GM19328 (cell line): ENCODE results near the gene ODF2L.
"Not testable (repeated sequence)": the region's sequence is repeated elsewhere in the genome, so short reads cannot be mapped to it uniquely, and the experiment has no call there.

Source experiments
- ATAC-seq: cut with Tn5 transposase; IDR thresholded peaks from one replicate; pipeline ENCODE4 v1.9.1; 2021; ENCODE audit warnings: mild to moderate bottlenecking, moderate library complexity; ENCODE audit not compliant: unreplicated experiment

Gene ODF2L

DNA sequence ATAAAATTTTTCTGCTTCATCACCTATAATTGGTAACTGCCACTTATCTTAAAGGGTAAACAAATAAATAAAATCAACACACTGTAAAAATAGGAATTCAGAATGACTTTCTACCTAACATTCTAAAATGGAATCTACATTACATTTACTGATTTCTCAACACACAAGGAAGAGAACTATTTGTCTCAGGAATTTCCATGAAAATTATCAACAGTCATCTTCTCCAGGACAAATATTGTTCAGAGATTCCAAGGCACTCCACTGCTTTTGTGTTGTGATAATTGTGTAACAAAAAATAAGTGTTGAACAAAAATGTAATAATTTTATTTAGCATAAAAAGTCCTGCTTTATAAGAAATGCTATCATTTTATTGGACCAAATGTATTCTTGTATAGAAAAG lies 7.3 kb downstream of the ODF2L start:
- no peak for ATAC-seq

DNA sequence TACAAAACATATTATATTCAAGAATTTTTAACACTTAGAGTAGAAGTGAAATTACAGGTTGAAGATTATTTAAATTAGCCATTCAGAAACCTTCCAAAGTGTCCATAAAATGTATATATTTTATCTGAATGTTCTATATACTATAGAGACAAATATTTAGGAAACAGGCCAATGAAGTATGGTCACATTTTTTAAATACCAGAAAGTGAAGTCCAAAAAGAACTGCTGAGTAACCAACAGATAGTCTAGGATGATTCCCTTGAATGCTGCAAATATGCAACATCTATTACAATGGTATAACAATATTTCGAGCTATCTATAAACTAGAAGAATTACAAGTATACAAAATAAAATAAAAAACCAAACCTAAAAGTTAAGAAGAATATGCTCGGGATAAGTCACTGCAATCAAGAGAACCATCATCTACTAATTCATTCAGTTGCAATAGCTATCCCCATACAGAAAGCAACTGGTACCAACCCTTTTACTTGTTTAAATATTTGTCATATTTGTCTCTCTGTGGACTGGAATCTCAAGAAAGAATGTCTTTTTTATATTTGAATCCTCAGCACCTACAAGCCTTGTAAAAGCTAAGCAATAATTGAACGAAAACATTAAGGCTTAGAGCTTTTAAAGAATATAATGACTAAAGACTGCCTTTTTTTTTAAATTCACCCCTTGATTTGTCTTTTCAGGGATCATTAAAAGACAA lies 8.1 kb downstream of the ODF2L start:
- no peak for ATAC-seq

DNA sequence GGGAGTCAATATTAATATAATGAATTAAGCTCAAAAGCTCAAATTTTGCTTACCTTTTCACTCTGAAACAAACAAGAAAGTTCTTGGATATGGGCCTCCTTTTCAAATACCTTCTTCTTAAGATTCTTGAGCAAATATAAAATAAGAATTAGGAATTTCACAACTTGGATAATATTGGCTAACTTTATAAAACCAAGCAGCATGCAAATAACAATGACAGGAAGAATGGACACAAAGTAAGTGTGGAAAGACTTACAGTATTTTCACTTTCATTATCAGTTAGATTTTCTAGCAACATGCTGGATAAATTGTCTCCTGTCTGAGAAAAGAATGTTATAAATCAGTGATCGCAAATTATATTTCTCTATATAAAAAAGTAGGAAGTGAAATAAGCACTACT lies 13.2 kb downstream of the ODF2L start:
- ATAC-seq: no peak

DNA sequence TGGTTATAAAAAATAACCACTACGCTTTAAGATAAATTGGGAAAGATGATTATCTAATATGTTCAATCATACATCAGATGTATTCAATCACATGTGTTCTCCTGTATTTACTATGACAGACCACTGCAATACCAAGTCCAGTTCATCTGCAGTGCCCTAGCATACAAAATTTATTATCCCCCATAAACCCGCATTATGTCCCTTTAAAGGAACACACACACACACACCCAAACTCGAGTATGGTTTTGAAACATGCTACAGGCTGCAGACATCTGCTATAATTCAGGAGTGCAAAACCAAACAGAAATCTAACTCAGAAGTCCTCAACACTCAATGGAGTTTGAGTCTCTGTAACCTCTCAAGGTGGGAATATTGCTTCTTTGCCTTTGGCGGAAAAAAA lies 14.9 kb downstream of the ODF2L start:
- ATAC-seq: no peak

DNA sequence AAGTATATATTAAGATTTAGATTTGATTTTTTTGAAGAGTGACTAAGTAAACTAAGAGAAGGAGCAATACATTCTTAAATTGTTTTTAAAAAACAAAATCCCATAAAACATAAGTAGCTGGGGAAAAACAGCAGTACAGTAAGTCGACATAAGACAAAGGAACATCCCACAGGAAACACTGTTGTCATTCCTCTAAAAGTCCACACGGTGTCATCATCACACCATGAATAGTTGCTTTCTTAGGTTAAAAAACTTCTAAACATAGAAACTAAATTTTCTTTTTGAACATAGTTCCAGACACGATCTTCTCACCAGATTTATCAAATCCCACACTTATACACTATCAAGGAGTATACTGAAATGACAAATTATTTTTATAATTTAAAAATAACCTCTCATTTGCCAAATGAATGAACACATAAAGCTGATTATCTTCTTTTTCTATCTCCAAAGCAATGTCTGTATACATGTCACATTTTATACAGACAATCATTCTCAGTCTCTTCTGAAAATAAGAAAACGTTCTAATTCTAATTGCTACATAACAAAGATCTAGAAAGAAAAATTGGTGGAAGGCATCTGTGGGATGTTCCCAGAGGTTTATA lies 15.8 kb downstream of the ODF2L start:
- ATAC-seq: no peak

DNA sequence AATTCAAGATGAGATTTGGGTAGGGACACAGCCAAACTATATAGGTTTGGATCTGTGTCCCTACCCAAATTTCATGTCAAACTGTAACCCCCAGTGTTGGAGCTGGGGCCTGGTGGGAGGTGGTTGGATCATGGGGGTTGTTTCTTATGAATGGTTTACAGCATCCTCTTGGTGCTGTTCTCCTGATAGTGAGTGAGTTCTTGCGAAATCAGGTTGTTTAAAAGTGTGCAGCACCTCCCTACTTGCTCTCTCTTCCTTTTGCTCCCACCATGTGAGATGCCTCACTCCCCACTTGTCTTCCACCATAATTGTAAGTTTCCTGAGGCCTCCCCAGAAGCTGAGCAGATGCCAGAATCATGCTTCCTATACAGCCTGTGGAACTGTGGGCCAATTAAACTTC lies 17.3 kb downstream of the ODF2L start:
- ATAC-seq: no peak

DNA sequence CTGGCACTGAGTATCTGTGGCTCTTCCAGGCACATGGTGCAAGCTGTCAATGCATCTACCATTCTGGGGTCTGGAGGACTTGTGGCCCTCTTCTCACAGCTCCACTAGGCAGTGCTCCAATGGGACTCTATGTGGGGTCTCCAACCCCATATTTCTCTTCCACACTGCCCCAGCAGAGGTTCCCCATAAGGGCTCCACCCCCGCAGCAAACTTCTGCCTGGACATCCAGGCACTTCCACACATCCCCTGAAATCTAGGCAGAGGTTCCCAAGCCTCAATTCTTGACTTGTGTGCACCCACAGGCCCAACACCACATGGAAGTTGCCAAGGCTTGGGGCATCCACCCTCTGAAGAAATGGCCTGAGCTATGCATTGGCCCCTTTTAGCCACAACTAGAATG lies 18.8 kb downstream of the ODF2L start:
- no peak for ATAC-seq

DNA sequence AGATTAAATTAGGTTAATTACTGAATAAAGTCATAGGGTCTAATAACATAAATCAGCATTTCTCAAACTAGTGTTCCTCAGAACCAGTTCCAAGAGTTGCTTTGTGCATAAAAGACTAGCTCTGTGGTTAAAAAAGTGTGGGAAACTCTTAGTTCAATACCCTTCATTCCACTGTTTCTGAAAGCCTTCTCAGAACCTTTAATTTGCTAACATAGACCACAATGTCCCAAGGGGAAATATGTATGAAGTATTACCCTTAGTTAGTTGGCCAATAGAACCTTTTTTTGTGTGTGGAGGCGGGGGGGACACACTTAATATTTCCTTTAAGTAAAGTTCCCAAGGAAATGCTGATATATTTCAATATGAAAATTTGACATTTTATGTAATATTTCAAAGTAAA lies 20.4 kb downstream of the ODF2L start:
- ATAC-seq: no peak

DNA sequence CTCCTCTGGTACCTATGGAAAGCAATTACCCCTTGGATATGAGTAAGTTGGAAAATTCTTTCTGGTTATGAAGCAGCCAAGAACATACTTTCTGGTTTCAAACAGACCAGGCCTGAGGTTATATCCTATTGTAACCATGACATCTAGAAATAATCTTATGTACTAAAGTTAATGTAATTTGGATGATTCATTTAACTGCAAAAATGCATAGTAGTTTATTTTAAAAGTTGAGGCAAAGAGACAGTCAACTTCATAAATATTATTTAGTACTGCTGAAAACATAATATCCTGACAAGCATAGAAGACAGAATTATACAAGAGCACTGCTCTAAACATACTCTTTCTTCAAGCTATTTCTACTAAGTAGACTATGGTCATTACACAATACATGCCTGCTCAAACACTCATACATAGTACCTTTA lies 25.5 kb downstream of the ODF2L start:
- no peak for ATAC-seq

DNA sequence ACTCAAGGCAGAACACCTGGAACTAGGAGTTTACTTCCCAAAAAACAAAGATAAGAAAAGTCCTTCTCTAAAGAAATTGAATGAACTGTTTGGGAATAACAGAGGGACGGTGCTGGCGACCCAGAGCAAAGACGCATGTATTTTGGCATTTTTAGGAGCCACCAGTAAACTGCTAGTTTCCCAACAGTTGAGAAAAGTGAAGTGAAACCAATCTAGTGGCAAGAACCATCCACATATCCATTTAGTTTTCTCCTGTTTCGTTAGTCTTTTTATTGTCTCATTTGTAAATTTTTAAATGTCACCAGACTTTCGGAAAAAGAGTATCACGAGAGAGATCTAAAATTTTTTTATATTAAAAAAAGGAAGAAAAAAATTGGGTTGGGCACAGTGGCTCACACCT lies 30.2 kb downstream of the ODF2L start:
- ATAC-seq: no peak

DNA sequence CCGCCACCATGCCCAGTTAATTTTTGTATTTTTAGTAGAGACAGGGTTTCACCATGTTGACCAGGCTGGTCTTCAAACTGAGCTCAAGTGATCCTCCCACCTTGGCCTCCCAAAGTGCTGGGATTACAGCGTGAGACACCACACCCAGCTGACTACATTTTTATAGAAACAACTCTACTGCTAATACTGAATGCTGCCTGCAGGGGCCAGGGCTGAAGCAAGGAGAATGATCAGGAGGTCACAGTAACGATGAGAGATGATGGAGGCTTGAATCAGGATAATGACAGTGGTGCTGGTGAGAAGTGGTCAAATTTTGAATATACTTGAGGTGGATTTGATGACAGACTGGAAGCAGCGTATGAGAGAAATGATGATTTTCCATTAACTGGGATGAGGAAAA lies 33.3 kb downstream of the ODF2L start:
- no peak for ATAC-seq

DNA sequence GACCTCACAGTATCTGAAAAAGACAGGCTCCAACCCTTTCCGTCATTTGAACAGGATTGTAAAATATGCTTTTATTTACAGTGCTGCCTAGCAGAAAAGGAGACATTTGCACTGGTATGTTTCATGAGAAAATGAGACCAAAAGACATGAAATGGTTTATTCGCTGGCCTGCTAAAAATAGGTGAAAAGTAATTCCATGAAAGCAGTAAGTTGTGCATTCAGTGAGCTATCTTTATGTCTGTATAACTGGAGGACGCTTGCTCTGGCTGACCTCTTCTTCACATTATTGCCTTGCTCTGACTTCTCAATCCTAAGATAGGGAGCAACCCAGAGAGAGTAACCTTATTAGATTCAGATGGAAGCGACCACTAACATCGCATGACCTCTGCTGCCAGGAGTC lies 38.3 kb downstream of the ODF2L start:
- ATAC-seq: no peak

DNA sequence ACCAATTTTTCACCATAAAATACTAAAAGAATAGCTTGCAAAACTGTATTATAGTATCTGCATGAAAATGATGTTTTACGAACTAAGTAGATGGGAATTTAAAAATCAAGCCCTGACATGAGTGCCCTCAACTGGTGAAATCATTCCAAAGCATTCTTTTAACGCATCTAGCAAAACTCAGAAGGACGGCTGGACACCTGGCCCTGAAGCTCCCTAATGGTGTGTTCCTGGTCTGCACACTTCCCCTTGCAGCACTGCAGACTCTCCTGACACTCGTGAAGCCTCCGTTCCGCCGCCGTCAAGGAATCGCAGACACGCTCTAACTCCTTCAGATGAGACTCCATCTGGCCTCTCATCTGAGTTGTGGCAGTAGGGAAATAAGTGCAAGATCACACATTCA lies 39.9 kb downstream of the ODF2L start:
- no peak for ATAC-seq

DNA sequence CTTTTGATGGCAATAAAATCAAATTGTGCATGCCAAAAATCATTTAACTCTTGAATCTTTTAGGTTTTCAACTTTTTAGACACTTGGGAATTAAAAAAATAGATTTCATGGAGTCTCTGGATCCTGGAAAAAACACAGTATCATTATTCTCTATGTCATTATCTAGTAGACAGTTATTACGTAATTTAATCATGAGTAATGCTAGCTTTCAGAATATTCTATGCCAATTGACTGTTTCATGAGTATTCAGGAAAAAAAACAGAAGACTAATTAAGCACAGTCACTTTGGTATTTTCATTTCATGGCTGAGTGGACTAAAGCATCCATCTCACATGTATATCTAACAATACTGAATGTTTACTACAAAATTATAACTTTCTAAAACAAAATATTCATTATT lies 44.0 kb downstream of the ODF2L start:
- no peak for ATAC-seq

DNA sequence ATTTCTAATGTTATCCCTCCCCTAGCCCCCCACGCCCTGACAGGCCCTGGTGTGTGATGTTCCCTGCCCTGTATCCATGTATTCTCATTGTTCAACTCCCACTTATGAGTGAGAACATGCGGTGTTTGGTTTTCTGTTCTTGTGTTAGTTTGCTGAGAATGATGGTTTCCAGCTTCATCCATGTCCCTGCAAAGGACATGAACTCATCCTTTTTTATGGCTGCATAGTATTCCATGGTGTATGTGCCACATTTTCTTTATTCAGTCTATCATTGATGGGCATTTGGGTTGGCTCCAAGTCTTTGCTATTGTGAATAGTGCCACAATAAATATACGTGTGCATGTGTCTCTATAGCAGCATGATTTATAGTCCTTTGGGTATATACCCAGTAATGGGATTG lies 45.9 kb downstream of the ODF2L start:
- ATAC-seq: not testable (repeated sequence)

DNA sequence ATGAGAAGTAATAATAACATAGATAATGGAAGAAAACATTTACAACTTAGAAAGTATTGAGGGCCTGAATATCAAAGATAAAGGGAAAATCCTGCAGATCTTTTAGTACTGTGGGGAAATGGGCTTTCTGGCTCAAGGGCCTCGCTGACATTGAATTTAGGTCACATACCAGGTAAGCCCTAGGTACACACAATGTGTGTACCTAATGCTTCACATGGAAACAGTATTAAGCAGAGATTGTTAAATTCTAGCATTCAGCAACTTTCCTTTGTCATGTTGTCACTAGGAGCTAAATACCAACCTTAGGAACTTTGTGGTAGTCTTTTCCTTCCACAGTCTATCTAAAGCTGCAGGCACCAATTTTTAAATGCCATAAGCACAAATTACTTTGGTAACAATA lies 49.7 kb downstream of the ODF2L start:
- no peak for ATAC-seq

DNA sequence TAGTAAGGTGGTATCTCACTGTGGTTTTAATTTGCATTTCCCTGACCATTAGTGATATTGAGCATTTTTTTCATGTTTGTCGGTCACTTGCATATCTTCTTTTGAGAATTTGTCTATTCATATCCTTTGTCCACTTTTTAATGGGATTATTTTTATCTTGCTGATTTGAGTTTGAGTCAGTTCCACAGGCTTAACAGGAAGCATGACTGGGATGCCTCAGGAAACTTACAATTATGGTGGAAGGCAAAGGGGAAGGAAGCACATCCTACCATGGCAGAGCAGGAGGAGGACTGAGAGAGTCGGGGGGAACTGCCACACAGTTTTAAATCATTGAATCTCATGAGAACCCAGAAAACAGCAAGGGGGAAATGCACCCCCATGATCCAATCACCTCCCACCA lies 51.1 kb downstream of the ODF2L start:
- no peak for ATAC-seq

DNA sequence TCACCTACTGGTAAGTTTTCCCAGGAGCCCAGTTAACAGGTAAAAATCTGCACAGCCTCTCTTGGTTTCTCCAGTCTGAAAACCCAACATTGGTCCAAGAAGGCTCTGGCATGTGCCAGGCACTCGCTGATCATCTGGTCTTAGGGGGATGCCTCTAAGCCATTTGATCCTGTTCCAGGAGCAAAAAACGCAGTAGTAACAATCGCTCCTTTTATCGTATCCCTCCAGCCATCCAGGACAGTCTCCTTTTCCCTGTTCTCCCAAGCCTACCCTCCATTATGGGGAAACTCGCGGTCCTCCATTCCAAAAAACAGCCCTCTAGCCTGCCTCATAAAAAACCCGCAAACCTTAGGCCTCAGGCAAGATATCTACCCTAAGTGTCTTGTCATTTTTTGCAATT lies 56.2 kb downstream of the ODF2L start:
- no peak for ATAC-seq

DNA sequence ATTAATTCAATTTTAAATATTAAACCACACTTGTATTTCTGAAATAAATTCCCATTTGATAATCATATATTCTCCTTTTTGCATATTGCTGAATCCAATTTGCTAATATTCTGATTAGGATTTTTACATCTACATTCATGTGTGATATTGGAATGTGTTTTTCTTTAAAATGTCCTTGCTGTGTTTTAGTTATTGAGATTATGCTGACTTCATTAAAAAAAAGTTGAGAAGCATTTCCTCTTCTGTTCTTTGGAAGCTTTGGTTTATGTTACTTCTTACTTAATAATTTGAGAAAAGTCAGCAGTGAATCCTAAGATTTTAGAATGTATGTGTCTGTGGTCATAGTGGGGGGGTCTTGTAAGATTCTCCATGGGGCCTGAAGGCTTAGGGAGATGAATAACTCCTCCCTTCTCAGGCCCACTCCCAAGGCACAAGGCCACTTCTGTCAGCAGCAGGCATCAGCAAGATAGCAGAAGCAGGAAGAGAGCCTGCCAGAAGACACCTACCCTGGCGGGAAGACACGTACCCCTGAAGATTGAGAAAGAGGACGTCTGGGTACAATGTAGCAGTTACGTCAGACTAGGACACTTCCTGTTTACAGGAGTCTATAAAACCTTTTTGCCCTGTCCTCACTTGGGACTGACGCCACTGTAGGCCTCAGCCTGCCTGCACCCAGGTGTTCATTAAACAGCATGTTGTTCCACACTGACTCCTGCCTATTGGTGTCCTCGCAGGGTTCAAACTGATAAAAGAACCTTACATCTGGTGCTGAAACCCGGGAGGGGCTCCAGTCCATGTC lies 56.9 kb downstream of the ODF2L start:
- no peak for ATAC-seq

DNA sequence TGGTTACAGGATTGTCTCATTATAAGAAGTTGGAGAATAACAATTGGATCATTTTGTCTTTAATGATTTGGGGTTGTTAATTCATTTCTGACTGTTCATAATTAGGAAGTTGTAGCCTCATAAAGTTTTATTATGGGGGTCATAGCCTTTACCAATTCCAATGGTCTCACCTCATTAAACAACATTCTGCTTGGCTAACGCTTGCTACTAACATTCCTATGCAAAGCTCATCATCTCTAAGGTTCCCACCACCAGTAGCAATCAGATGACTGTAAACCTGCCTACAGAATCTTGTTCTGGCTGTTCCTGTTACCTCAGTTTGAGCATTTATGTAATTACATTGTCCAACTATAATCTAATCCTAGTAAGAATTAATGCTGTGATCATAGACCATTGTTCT lies 60.2 kb downstream of the ODF2L start:
- ATAC-seq: no peak

DNA sequence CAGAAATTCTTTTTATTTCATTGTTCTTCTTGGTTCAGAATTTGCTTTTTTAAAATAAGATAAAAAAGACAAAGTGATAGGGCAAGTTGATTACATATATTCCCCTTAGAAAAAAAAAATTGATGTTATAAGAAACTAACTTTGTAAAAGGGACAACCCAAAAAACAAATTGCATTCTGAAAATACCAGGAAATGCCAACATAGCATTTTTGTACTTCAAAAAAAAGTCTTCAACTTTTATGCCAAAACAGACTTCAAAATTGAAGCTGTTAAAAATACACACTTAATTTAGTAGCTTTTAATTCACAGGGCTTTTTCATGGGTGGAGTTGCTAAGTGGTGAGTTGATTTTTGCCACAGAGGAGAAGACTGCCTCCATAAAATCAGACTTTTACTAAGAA lies 70.9 kb downstream of the ODF2L start:
- ATAC-seq: no peak

DNA sequence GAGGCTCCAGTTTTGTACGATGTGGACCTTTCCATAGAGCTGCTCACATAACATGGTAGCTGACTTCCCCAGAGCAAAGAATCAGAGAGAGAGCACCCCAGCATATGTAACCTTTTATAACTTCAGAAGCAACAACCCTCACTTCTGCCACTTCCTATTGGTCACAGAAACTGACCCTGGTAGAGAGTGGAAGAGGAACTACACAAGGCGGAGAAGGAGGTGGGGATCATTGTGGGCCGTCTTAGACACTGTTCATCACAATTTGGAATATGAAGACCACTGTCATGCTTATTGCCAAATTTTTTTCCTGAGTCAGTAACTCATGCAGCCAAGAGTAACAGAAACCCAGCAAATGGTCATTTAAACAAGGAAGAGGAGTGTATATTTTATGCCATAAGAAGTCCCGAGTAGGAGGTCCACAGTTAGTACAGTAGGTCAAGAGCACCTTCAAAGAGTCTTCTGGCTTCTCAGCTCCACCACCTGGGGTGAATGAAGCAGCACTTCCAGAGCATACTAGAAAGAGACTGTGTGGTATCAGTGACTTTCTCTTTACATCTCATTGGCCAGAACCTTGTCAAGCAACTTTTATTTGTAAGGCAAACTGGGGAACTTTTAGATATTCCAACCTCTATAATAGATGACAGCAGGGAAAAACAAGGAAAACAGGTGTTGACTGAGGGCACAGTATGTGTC lies 71.8 kb downstream of the ODF2L start:
- no peak for ATAC-seq
